Stimulated activated CD4-positive, alpha-beta T cell treated with anti-CD3 and anti-CD28 coated beads, Interleukin-2, amount 100 ng/mL, for 4 hours (primary cell): ENCODE measurements around the gene AK8.
A peak's percentile ranks its signal among the peaks of the same experiment; 100 is the strongest.
"Not testable (repeated sequence)": the region's sequence is repeated elsewhere in the genome, so short reads cannot be mapped to it uniquely, and the experiment has no call there.

ENCODE experiments used
- DNase-seq: peaks from one replicate; pipeline ENCODE4 v3.0.0-alpha.2; 2020; ENCODE audit warnings: low read depth

Gene AK8

GRCh38 chr9:132711846-132712245 lies 166.2 kb downstream of the AK8 start:
- DNase-seq = no peak

DNA sequence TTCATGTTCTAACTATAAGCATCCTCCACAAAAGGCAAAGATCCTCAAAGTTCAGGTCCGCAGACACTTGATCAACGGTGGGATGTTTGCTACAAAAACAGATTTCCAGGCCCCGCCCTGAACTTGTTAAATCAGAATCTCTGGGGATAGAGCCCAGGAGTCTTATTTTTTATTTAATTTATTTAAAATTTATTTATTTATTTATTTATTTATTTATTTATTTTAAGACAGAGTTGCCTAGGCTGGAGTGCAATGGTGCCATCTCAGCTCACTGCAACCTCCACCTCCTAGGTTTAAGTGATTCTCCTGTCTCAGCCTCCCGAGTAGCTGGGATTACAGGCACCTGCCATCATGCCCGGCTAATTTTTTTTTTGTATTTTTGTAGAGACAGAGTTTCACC lies 166.9 kb downstream of the AK8 start:
- DNase-seq = not testable (repeated sequence)

DNA sequence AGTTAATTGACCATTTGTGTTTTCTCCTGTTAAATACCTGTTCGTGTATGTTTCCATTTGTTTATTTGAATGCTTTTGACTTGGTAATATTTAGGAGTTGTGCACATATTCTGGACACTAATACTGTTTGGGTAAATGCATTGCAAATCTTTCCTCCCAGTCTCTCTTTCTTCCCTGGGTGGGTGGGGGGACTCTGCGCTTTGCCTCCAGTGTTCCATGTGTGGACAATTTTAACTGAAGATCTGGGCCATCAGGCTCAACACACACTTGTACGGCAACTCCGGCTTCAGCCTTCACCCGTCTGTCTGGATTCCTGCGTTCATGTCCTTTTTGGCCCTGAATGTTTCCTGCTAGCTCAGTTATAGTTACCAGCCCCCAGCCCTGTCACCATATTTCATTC lies 167.8 kb downstream of the AK8 start:
- DNase-seq = no peak

DNA sequence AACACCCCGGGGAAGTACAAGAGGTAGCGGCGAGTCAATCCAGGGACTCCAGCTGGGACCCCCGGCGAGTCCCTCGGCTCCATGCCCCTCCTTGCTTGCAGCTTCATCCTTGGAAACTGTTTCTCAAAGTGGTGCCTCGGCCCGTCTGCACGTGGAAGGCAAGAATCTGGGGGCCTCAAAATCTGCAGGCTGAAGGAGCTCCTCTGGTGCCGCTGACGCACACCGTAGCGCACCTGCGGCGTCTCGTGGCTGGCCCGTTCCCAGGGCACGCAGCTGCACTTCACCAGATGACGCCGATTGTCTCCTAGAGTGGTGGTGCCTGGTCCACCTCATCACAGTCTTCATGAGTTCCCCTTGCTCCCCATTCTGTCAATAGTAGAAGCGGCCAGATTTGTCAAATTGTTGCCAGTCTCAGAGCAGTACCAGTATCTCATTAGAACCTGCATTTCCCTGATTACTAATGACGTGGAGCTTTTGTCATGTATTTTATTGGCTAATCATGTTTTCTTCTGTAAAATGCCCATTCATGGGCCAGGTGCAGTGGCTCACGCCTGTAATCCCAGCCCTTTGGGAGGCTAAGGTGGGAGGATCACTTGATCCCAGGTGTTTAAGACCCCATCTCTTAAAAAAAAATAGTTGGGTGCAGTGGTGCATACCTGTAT lies 169.2 kb downstream of the AK8 start:
- no peak for DNase-seq

- DNase-seq = no peak
These were observed 169.8 kb downstream of the AK8 start for GRCh38 chr9:132708239-132708638.

DNA sequence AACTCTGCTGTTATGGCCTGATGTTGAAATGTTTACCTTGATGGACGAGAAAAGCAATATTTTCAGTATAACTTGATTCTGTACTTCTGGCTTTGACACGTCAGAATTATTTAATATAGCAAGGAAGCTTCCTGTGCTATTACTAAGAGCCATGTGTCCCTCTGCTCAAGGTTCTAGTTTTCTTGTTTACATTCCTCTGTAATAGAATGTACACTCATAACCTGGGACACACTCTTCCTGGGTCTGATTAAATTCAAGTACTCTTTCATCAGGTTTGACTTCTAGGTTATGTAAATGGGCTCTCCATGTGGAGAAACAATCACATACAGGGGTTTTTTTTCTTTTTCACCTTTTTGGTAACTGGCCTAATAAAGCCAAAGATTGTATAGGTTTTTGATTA lies 174.7 kb downstream of the AK8 start:
- DNase-seq = no peak

DNA sequence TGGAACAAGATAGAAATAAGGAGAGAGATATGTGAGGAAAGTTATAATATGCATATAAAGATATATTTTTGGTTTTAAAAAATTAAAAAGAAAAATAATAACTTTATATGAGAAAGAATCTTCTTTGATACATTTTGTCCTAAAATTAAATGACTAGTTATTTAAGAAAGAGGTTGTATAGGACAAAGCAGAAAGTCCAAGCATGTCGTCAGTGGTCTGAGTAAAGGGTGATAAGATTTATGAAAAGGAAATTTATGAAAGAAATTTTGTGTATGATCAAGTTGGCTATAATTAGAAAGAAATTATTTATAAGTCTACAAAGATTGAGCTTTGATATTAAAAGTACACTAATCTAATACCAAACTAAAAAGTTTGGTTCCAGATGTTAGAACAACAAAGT lies 175.8 kb downstream of the AK8 start:
- DNase-seq = no peak

- DNase-seq = no peak
These were observed 178.1 kb downstream of the AK8 start for GRCh38 chr9:132699956-132700355.

DNA sequence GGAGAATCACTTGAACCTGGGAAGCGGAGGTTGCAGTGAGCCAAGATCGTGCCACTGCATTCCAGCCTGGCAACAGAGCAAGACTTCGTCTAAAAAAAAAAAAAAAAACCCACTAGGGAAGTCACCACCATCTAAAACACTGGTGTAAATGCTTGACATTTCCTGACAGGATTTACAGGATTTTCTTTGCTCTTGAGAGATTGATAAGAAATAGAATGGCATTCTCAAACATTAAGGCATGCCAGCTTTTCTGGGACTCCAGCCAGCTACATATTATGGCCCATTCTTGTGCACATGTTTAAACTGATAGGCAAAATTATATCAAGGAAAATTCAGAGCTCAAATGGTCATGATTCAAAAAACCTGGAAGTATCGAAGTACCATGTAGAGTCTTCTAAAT lies 179.1 kb downstream of the AK8 start:
- DNase-seq = no peak

- DNase-seq = no peak
These were observed 180.9 kb downstream of the AK8 start for GRCh38 chr9:132697230-132697629.

DNA sequence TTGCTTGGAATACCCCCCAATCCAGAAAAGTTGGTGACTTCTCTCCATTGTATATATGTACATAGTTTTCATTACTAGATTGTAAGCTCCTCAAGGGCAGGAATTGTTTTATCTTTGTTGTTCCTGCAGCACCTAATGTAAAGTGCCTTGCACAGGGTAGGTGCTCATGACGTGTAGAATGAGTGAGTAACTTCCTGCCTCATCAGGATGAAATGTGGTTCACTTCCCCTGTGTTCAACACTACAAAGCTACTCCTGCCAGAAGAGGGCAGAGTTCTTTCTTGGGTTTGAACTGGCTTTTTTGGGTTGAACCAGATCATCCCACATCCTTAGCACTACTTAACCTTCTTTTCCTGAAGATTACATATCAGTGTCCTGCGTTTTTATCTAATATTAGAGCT lies 183.9 kb downstream of the AK8 start:
- peak; percentile 3 for DNase-seq

DNA sequence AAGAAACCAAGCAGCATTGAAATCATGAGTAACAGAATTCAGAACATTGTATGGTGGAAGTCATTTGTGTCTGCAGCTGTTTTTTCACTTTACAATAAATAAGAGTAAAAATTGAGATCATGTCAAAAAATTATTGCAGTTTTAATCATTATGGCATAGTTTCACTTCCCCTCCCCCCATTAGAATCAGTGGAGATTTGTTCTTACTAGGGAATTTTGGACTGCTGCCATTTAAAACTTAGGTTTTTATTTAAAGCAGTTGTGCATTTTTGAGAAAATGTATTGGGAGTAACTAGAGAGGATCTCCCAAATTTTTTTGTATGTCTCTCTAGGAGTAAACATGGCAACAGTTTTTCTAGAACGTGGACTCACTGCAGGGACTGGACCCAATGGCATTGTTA lies 187.4 kb downstream of the AK8 start:
- DNase-seq = no peak

GRCh38 chr9:132683873-132684272 lies 194.2 kb downstream of the AK8 start:
- DNase-seq = no peak

DNA sequence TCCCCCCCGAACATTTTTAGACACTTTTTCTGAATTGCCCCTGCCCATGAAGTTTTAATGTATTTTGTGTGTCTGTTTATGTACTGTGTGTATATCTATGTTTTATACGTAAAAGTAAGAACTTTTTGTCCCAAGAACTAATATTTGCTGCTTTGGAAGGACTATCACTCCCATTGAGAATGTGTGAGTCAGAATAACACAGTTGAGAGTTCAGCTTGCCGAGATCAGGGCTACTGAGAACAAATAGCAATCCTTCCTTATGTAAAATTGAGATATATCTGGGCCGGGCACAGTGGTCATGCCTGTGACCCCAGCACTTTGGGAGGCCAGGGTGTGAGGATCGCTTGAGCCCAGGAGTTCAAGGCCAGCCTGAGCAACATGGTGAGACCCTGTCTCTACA lies 196.5 kb downstream of the AK8 start:
- DNase-seq = no peak

GRCh38 chr9:132679946-132680625 lies 198.0 kb downstream of the AK8 start:
- no peak for DNase-seq

DNA sequence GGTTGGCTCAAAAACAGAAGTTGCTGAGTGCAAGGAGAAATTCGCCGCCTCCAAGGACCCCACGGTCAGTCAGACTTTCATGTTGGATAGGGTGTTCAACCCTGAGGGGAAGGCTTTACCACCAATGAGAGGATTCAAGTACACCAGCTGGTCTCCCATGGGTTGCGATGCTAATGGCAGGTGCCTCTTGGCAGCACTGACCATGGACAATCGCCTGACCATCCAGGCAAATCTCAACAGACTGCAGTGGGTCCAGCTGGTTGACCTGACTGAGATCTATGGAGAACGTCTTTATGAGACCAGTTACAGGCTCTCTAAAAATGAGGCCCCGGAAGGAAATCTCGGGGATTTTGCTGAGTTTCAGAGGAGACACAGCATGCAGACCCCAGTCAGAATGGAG lies 200.1 kb downstream of the AK8 start:
- DNase-seq = no peak
